Limb (tissue), 2 donors: ENCODE results near the gene CLIC3.

Experiments
- DNase-seq, 2 donors: peaks; one replicate each; pipeline ENCODE4 v3.0.0-alpha.2; 2016; ENCODE audit errors: extremely low spot score in 2 of 2

The CLIC3 gene

GRCh38 chr9:137001857-137002645, 5.7 kb upstream of the CLIC3 start:
- no peak for DNase-seq

- no peak for DNase-seq
Observed at GRCh38 chr9:137000177-137000930, 4.0 kb upstream of the CLIC3 start.

- no peak for DNase-seq
Observed at GRCh38 chr9:136997830-136998234, 1.5 kb upstream of the CLIC3 start.

- DNase-seq = no peak
Observed at GRCh38 chr9:136997371-136997770, 1.0 kb upstream of the CLIC3 start.

- DNase-seq = no peak
Observed at GRCh38 chr9:136995772-136996311, 526 bp downstream of the CLIC3 start.

- no peak for DNase-seq
Observed at GRCh38 chr9:136995362-136995761, 1.0 kb downstream of the CLIC3 start.

GRCh38 chr9:136994888-136995230, 1.5 kb downstream of the CLIC3 start:
- no peak for DNase-seq

- DNase-seq = no peak
Observed at GRCh38 chr9:136994180-136994887, 2.0 kb downstream of the CLIC3 start.

- no peak for DNase-seq
Observed at GRCh38 chr9:136992819-136993369, 3.5 kb downstream of the CLIC3 start.

- DNase-seq = peak; percentile 85 to 93
Observed at GRCh38 chr9:136991993-136992818, 4.2 kb downstream of the CLIC3 start, which contains the start of gene PAXX. Gene PAXX, plus strand, starts transcription at chr9:136992422. Its CDS starts 22 bp downstream, at chr9:136992444.

- DNase-seq = no peak
Observed at GRCh38 chr9:136990242-136990911, 6.0 kb downstream of the CLIC3 start.

GRCh38 chr9:136988872-136989271, 7.5 kb downstream of the CLIC3 start:
- DNase-seq = no peak

- DNase-seq = no peak
Observed at GRCh38 chr9:136985853-136986252, 10.5 kb downstream of the CLIC3 start.

GRCh38 chr9:136985027-136985602, 11.3 kb downstream of the CLIC3 start:
- DNase-seq = no peak

- no peak for DNase-seq
Observed at GRCh38 chr9:136984464-136985026, 11.8 kb downstream of the CLIC3 start.

- no peak for DNase-seq
Observed at GRCh38 chr9:136983656-136984314, 12.6 kb downstream of the CLIC3 start.

GRCh38 chr9:136983167-136983566, 13.2 kb downstream of the CLIC3 start:
- DNase-seq = no peak

GRCh38 chr9:136982232-136983051, 13.9 kb downstream of the CLIC3 start, which contains the start of gene LCNL1:
Gene LCNL1, plus strand, starts transcription at chr9:136982993. Its CDS starts 594 bp downstream, at chr9:136983587.
- DNase-seq = no peak
